Heart left ventricle (tissue), 16 donors: ENCODE results near the gene UBE4A. TPM values are rescaled to one million over a fixed set of nuclear protein-coding genes. Genes with fewer than 3 reads are reported as not detected.
"Not testable (repeated sequence)": the region's sequence is repeated elsewhere in the genome, so short reads cannot be mapped to it uniquely, and the experiment has no call there.

Experiments used
- ATAC-seq, 4 donors: fragments of 200-7000 bp; cut with Tn5 transposase; one replicate each; pipeline ENCODE4 v1.9.1; 2020 to 2022; ENCODE audit warnings: moderate library complexity in 4 of 4, mild to moderate bottlenecking in 3 of 4, moderate number of reproducible peaks in 1 of 4
- DNase-seq, 5 donors: peaks; one replicate each; pipeline ENCODE4 v3.0.0-alpha.2; 2020
- H3K27ac ChIP-seq, 12 donors: fragments of 200-600 bp; sonication (generic) in 4 of 12; one replicate each; pipeline versions ENCODE4 v1.5.0 to v1.8.0; 2016 to 2022; ENCODE audit warnings: mild to moderate bottlenecking in 2 of 12
- H3K27me3 ChIP-seq, 9 donors: fragments of 200-600 bp; sonication (generic) in 2 of 9; one replicate each; pipeline versions ENCODE4 v1.5.1 to v1.8.0; 2016 to 2022; ENCODE audit warnings: mild to moderate bottlenecking in 3 of 9
- H3K36me3 ChIP-seq, 9 donors: fragments of 200-600 bp; sonication (generic) in 2 of 9; one replicate each; pipeline versions ENCODE4 v1.5.0 to v1.8.0; 2018 to 2022; ENCODE audit warnings: mild to moderate bottlenecking in 2 of 9
- H3K4me1 ChIP-seq, 12 donors: fragments of 200-600 bp; sonication (generic) in 4 of 12; one replicate each; pipeline versions ENCODE4 v1.5.0 to v1.8.0; 2016 to 2022; ENCODE audit warnings: mild to moderate bottlenecking in 3 of 12
- H3K4me3 ChIP-seq, 12 donors: fragments of 200-600 bp; sonication (generic) in 4 of 12; one replicate each; pipeline versions ENCODE4 v1.5.0 to v1.8.0; 2017 to 2022; ENCODE audit warnings: mild to moderate bottlenecking in 9 of 12, moderate library complexity in 4 of 12
- H3K9me3 ChIP-seq, 12 donors: fragments of 200-600 bp; sonication (generic) in 4 of 12; one replicate each; pipeline versions ENCODE4 v1.5.0 to v1.8.0; 2016 to 2022; ENCODE audit warnings: mild to moderate bottlenecking in 1 of 12
- POLR2A ChIP-seq, 2 donors: fragments of 450-650 bp; IDR thresholded peaks; one replicate each; pipeline ENCODE4 v1.6.1; 2017; ENCODE audit warnings: antibody characterized with exemption in 2 of 2, mild to moderate bottlenecking in 2 of 2, moderate library complexity in 2 of 2
- WGBS, 4 donors: extraction: QIAGEN DNeasy Blood & Tissue Kit in 2 of 4; methylation state at CpG; one replicate each; pipeline versions ENCODE4 v1.1.5 to v1.1.7; 2013 to 2018; 5-methylcytosine and 5-hydroxymethylcytosine counted together
- intact Hi-C, 10 donors: fragments of 100-400 bp; cut with DNase I; formaldehyde crosslinking; loops; one replicate each; pipeline versions ENCODE4 v1.11.1 to v1.14.2; 2022
- polyA plus RNA-seq, 2 donors: library from polyadenylated mRNA; stranded (reverse); fragments of 200-250 nt; gene quantifications; one replicate each; pipeline ENCODE4 v1.2.3, GENCODE V29; 2013
- total RNA-seq, 9 donors: library from RNA; depleted of rRNA in 2 of 9; stranded (reverse); fragments of >200 nt in 2 of 9; fragmentation: NEBNext Ultra II Directional in 3 of 9; extraction: Animal tissue kit (Norgen Biotek cat#: 25700) in 3 of 9; gene quantifications; one replicate each; pipeline versions ENCODE4 v1.1.0 to v1.2.4, GENCODE V29; 2016 to 2023
- TF ChIP-seq, protein P1 (sequence below), 12 donors: fragments of 200-600 bp; sonication (generic) in 4 of 12; IDR thresholded peaks; one replicate each; pipeline versions ENCODE4 v1.5.0 to v1.8.0; 2018 to 2022; ENCODE audit warnings: antibody characterized with exemption in 12 of 12, mild to moderate bottlenecking in 5 of 12
- donor health status: ischemic (EF 13 %, LVEDD 7.1; RV severe dilation, severe dysfunction).
- donor health status: healthy with polysubstance abuse.
- donor health status: DM: no; HTN: yes; CAD: no.
- donor health status: DM: no; HTN: no; CAD: no.
- donor health status: ischemic (EF 25% LVEDD 6.9; RV normal size, moderate dysfunction).
- donor health status: ischemic (EF 25% LVEDD 5.7; RV mildly dilated, moderate dysfunction).
- donor health status: healthy.
- donor health status: DM: yes; HTN: yes; CAD: no.
- donor health status: ischemic (EF 35%, LVEDD 5.7; RV mildly dilated, moderate dysfunction).
- donor health status: nonischemic (EF 11% LVEDD 7.7; RV severe dilation, severe dysfunction).
- donor health status: DM: yes; HTN: yes; CAD: no.
- donor health status: PGD.
- donor health status: ischemic (EF 29% LVEDD 5.4; RV normal size, mild dysfunction).
- donor health status: nonischemic (EF 23%, LVEDD 6.1; RV moderate dilation, normal function).

The UBE4A gene
- total and polyA plus RNA-seq, 11 donors: 13.0 to 50.3 (median 39.7) TPM

GRCh38 chr11:118415062-118415738 lies 55.8 kb downstream of the UBE4A start:
- 66 to 80% (median 72%) methylated on average over 8 of the region's 8 CpGs for WGBS, 4 donors
- peak overlapping the region in 3 of 12 donors; percentile 3 to 9 (median 8) for H3K27ac ChIP-seq
- no peak overlapping the region for H3K4me3 ChIP-seq
- H3K4me1 ChIP-seq: peaks cover 0 to 23% (median 4%) of the 10 kb centered on the region in 12 donors
- ATAC-seq: no peak
- no peak for DNase-seq
- intact Hi-C loops: no loop called here
- H3K9me3 ChIP-seq: no peaks in the 10 kb centered on the region
- no peaks in the 10 kb centered on the region for H3K27me3 ChIP-seq
- TF ChIP-seq, protein P1, sequence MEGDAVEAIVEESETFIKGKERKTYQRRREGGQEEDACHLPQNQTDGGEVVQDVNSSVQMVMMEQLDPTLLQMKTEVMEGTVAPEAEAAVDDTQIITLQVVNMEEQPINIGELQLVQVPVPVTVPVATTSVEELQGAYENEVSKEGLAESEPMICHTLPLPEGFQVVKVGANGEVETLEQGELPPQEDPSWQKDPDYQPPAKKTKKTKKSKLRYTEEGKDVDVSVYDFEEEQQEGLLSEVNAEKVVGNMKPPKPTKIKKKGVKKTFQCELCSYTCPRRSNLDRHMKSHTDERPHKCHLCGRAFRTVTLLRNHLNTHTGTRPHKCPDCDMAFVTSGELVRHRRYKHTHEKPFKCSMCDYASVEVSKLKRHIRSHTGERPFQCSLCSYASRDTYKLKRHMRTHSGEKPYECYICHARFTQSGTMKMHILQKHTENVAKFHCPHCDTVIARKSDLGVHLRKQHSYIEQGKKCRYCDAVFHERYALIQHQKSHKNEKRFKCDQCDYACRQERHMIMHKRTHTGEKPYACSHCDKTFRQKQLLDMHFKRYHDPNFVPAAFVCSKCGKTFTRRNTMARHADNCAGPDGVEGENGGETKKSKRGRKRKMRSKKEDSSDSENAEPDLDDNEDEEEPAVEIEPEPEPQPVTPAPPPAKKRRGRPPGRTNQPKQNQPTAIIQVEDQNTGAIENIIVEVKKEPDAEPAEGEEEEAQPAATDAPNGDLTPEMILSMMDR (IDR thresholded peaks at IDR 0.05): no peak
- no peak for TF ChIP-seq POLR2A (IDR thresholded peaks at IDR 0.05)
- H3K36me3 ChIP-seq: peaks cover 0 to 21% (median 14%) of the 10 kb centered on the region in 9 donors

- H3K27ac ChIP-seq: peak overlapping the region in 3 of 12 donors; percentile 8 to 13 (median 9)
- ATAC-seq (peak in 3 of 4 donors; percentile 63 to 80 (median 71)), DNase-seq (peak in 3 of 5 donors; percentile 31 to 45 (median 39))
- H3K4me1 ChIP-seq: peaks cover 0 to 17% (median 4%) of the 10 kb centered on the region in 12 donors
- H3K36me3 ChIP-seq: peaks cover 0 to 21% (median 13%) of the 10 kb centered on the region in 9 donors
- no peak overlapping the region for H3K4me3 ChIP-seq
- intact Hi-C loops: no loop called here
- H3K9me3 ChIP-seq: no peaks in the 10 kb centered on the region
- no peaks in the 10 kb centered on the region for H3K27me3 ChIP-seq
- TF ChIP-seq, protein P1 (IDR thresholded peaks at IDR 0.05): no peak
- no peak for TF ChIP-seq POLR2A (IDR thresholded peaks at IDR 0.05)
These were observed 56.3 kb downstream of the UBE4A start for GRCh38 chr11:118415739-118416068.

GRCh38 chr11:118416900-118417299 lies 57.5 kb downstream of the UBE4A start:
- intact Hi-C loops, H3K9me3 ChIP-seq: not testable (repeated sequence)

DNA sequence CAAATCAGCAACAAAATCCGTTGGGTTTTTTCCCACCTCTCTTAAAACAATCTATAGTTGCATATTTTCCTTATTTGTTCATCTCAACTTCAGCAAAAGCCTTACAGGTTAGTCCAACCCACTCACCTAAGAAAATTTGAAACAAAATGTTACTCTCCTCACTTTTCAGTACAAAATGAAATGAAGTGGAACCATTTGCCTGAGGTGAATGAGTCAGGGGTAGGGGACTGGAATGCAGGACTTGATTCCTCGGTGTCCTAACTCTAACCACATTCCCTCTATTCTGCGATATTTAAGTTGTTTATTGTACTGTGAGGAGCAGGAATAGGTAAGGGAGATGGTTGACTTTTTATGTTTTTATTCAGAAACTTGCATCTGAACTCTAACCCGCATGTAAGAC lies 58.4 kb downstream of the UBE4A start:
- Histone ChIP-seq H3K9me3 (no peaks in the 10 kb centered on the region), H3K27me3 (no peaks in the 10 kb centered on the region), H3K36me3 (peaks cover 0 to 15% (median 13%) of the 10 kb centered on the region in 9 donors), H3K4me3 (no peak overlapping the region), H3K4me1 (peaks cover 0 to 16% (median 4%) of the 10 kb centered on the region in 12 donors), H3K27ac (no peak overlapping the region)
- intact Hi-C loops: no loop called here
- DNase-seq (no peak), ATAC-seq (no peak)
- TF ChIP-seq, protein P1 (IDR thresholded peaks at IDR 0.05): no peak
- no peak for TF ChIP-seq POLR2A (IDR thresholded peaks at IDR 0.05)
- WGBS, 4 donors: 84 to 88% (median 84%) methylated on average over 4 of the region's 4 CpGs

More at GRCh38 chr11:118416900-118417299, 57.5 kb downstream of the UBE4A start:
- not testable (repeated sequence) for DNase-seq, H3K4me3 ChIP-seq, H3K27me3 ChIP-seq, ATAC-seq
- H3K27ac ChIP-seq: peak overlapping the region in 1 of 12 donors; percentile 21
- peaks cover 0 to 16% (median 4%) of the 10 kb centered on the region in 12 donors for H3K4me1 ChIP-seq
- peaks cover 0 to 15% (median 13%) of the 10 kb centered on the region in 9 donors for H3K36me3 ChIP-seq
